ENCODE results near the gene LRRC14B.

DNA sequence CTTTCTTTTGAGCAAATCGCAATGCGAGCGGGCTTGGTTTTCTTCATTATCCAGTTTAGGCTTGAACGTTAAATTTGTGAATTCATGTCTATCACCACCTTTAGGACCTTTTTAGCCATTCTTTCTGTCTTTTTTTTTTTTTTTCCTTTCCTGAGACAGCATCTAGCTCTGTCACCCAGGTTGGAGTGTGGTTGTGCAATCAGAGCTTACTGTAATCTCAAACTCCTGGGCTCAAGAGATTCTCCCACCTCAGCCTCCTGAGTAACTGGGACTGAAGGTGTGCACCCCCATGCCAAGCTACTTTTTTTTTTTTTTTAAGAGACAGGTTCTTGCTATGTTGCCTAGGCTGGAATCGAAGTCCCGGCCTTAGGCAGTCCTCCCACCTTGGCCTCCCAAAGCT, 39.2 kb upstream of the LRRC14B start:
- no peak for TF ChIP-seq EZH2 (IDR thresholded peaks at IDR 0.05; ENCODE audit: insufficient read depth, low read length)
- TF ChIP-seq, protein P1, sequence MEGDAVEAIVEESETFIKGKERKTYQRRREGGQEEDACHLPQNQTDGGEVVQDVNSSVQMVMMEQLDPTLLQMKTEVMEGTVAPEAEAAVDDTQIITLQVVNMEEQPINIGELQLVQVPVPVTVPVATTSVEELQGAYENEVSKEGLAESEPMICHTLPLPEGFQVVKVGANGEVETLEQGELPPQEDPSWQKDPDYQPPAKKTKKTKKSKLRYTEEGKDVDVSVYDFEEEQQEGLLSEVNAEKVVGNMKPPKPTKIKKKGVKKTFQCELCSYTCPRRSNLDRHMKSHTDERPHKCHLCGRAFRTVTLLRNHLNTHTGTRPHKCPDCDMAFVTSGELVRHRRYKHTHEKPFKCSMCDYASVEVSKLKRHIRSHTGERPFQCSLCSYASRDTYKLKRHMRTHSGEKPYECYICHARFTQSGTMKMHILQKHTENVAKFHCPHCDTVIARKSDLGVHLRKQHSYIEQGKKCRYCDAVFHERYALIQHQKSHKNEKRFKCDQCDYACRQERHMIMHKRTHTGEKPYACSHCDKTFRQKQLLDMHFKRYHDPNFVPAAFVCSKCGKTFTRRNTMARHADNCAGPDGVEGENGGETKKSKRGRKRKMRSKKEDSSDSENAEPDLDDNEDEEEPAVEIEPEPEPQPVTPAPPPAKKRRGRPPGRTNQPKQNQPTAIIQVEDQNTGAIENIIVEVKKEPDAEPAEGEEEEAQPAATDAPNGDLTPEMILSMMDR (IDR thresholded peaks at IDR 0.05; ENCODE audit: insufficient read depth, low read depth, low read length) = no peak
